GM19397 (cell line): ENCODE results near the gene MOV10.
"Not testable (repeated sequence)": the region's sequence is repeated elsewhere in the genome, so short reads cannot be mapped to it uniquely, and the experiment has no call there.

Experiments used
- ATAC-seq: cut with Tn5 transposase; IDR thresholded peaks from one replicate; pipeline ENCODE4 v1.9.1; 2021; ENCODE audit warnings: mild to moderate bottlenecking, moderate library complexity; ENCODE audit not compliant: unreplicated experiment

The MOV10 gene

GRCh38 chr1:112711670-112712069 lies 37.2 kb downstream of the MOV10 start:
- ATAC-seq, result no peak

- no peak for ATAC-seq
Observed at GRCh38 chr1:112712191-112712590, 37.7 kb downstream of the MOV10 start.

- no peak for ATAC-seq
Observed at GRCh38 chr1:112712701-112713128, 38.3 kb downstream of the MOV10 start.

- no peak for ATAC-seq
Observed at GRCh38 chr1:112713466-112714312, 39.2 kb downstream of the MOV10 start.

GRCh38 chr1:112714313-112715263 lies 40.1 kb downstream of the MOV10 start:
- peak; percentile 8 for ATAC-seq

GRCh38 chr1:112715264-112716053 lies 41.0 kb downstream of the MOV10 start, which contains the start of gene PPM1J:
TSS of gene PPM1J (minus strand) at chr1:112715332. CDS start at chr1:112715301, 31 bp downstream.
- peak; percentile 81 for ATAC-seq

GRCh38 chr1:112716133-112716720 lies 41.8 kb downstream of the MOV10 start:
- no peak for ATAC-seq

GRCh38 chr1:112717263-112717873 lies 42.9 kb downstream of the MOV10 start:
- ATAC-seq, result no peak

- ATAC-seq, result no peak
Observed at GRCh38 chr1:112718691-112719418, 44.4 kb downstream of the MOV10 start.

GRCh38 chr1:112719706-112720105 lies 45.2 kb downstream of the MOV10 start:
- no peak for ATAC-seq

- no peak for ATAC-seq
Observed at GRCh38 chr1:112720800-112721199, 46.3 kb downstream of the MOV10 start.

- ATAC-seq, result not testable (repeated sequence)
Observed at GRCh38 chr1:112721294-112721693, 46.8 kb downstream of the MOV10 start.

GRCh38 chr1:112721966-112722524 lies 47.6 kb downstream of the MOV10 start:
- no peak for ATAC-seq

GRCh38 chr1:112722601-112723510 lies 48.4 kb downstream of the MOV10 start:
- no peak for ATAC-seq

GRCh38 chr1:112723511-112723839 lies 49.0 kb downstream of the MOV10 start:
- ATAC-seq, result no peak

- not testable (repeated sequence) for ATAC-seq
Observed at GRCh38 chr1:112724240-112724639, 49.8 kb downstream of the MOV10 start.

- ATAC-seq, result no peak
Observed at GRCh38 chr1:112727716-112728115, 53.3 kb downstream of the MOV10 start.
